ENCODE measurements around the gene SULT2B1.
"Not testable (repeated sequence)": the region's sequence is repeated elsewhere in the genome, so short reads cannot be mapped to it uniquely, and the experiment has no call there.

Gene SULT2B1

GRCh38 chr19:48524732-48525131, 27.2 kb upstream of the SULT2B1 start:
- DNase-seq (ENCODE audit: low read depth in 2 of 2, low spot score in 1 of 2) = no peak

- DNase-seq (ENCODE audit: low read depth in 2 of 2, low spot score in 1 of 2) = no peak
Measured at GRCh38 chr19:48529156-48529555, 22.8 kb upstream of the SULT2B1 start.

- no peak for DNase-seq (ENCODE audit: low read depth in 2 of 2, low spot score in 1 of 2)
Measured at GRCh38 chr19:48530066-48530720, 21.8 kb upstream of the SULT2B1 start.

GRCh38 chr19:48530770-48531169, 21.2 kb upstream of the SULT2B1 start:
- DNase-seq (ENCODE audit: low read depth in 2 of 2, low spot score in 1 of 2) = no peak

GRCh38 chr19:48533770-48534169, 18.2 kb upstream of the SULT2B1 start:
- no peak for DNase-seq (ENCODE audit: low read depth in 2 of 2, low spot score in 1 of 2)

- no peak for DNase-seq (ENCODE audit: low read depth in 2 of 2, low spot score in 1 of 2)
Measured at GRCh38 chr19:48537541-48537940, 14.4 kb upstream of the SULT2B1 start.

GRCh38 chr19:48538057-48538456, 13.9 kb upstream of the SULT2B1 start:
- DNase-seq (ENCODE audit: low read depth in 2 of 2, low spot score in 1 of 2) = not testable (repeated sequence)

- no peak for DNase-seq (ENCODE audit: low read depth in 2 of 2, low spot score in 1 of 2)
Measured at GRCh38 chr19:48539503-48540096, 12.4 kb upstream of the SULT2B1 start.

GRCh38 chr19:48540110-48540509, 11.9 kb upstream of the SULT2B1 start:
- DNase-seq (ENCODE audit: low read depth in 2 of 2, low spot score in 1 of 2) = no peak

GRCh38 chr19:48541813-48542212, 10.2 kb upstream of the SULT2B1 start:
- no peak for DNase-seq (ENCODE audit: low read depth in 2 of 2, low spot score in 1 of 2)

GRCh38 chr19:48543121-48543710, 8.8 kb upstream of the SULT2B1 start:
- no peak for DNase-seq (ENCODE audit: low read depth in 2 of 2, low spot score in 1 of 2)

- no peak for DNase-seq (ENCODE audit: low read depth in 2 of 2, low spot score in 1 of 2)
Measured at GRCh38 chr19:48544856-48545750, 6.9 kb upstream of the SULT2B1 start.

GRCh38 chr19:48547722-48548121, 4.2 kb upstream of the SULT2B1 start:
- no peak for DNase-seq (ENCODE audit: low read depth in 2 of 2, low spot score in 1 of 2)

GRCh38 chr19:48548253-48548911, 3.6 kb upstream of the SULT2B1 start:
- DNase-seq (ENCODE audit: low read depth in 2 of 2, low spot score in 1 of 2) = no peak

- no peak for DNase-seq (ENCODE audit: low read depth in 2 of 2, low spot score in 1 of 2)
Measured at GRCh38 chr19:48549380-48549779, 2.6 kb upstream of the SULT2B1 start.

- DNase-seq (ENCODE audit: low read depth in 2 of 2, low spot score in 1 of 2) = no peak
Measured at GRCh38 chr19:48552406-48553322, 692 bp downstream of the SULT2B1 start.

- no peak for DNase-seq (ENCODE audit: low read depth in 2 of 2, low spot score in 1 of 2)
Measured at GRCh38 chr19:48553676-48554384, 1.9 kb downstream of the SULT2B1 start.

- no peak for DNase-seq (ENCODE audit: low read depth in 2 of 2, low spot score in 1 of 2)
Measured at GRCh38 chr19:48554385-48555091, 2.6 kb downstream of the SULT2B1 start.

GRCh38 chr19:48556163-48556562, 4.2 kb downstream of the SULT2B1 start:
- no peak for DNase-seq (ENCODE audit: low read depth in 2 of 2, low spot score in 1 of 2)
